ENCODE data around the gene CMTM7. TPM values are rescaled to one million over a fixed set of nuclear protein-coding genes. Genes with fewer than 3 reads are reported as not detected.

The CMTM7 gene
- polyA plus RNA-seq, 1 of the 3 experiments (the other 2 are of a cell fraction), result 50.1 TPM

GRCh38 chr3:32495609-32496008 is 104.0 kb downstream of the CMTM7 start:
- ChIA-PET CTCF (interaction anchor here (1.1 kb wide), 1 partner anchor 12 kb away, joined by 3 read pairs; no protein-coding TSS in a partner anchor), POLR2A (no interaction called here)
- H3K36me3 ChIP-seq (replicated peaks in 1 of 2; ENCODE audit: control insufficient read depth in 1 of 2, insufficient read depth in 2 of 2, low read length in 1 of 2), result peaks cover 17 to 25% of the 10 kb centered on the region in 2 experiments
- 97% methylated on average over 2 of the region's 2 CpGs for WGBS (ENCODE audit: low lambda C conversion rate)
- TF ChIP-seq EP300 (IDR thresholded peaks at IDR 0.05; ENCODE audit: borderline replicate concordance in 1 of 2, low read depth in 1 of 2, low read length in 1 of 2) (no peak), IRF3 (IDR thresholded peaks at IDR 0.05; ENCODE audit: low read depth, low read length) (no peak), POLR2AphosphoS5 (IDR thresholded peaks at IDR 0.05; ENCODE audit: low read depth, low read length) (no peak), GATA2 (CRISPR knock-in tag; IDR thresholded peaks at IDR 0.05) (no peak), TAF1 (IDR thresholded peaks at IDR 0.05; ENCODE audit: borderline replicate concordance, low read depth, low read length) (no peak), RCOR1 (IDR thresholded peaks at IDR 0.05; ENCODE audit: low read length) (no peak), JUND (IDR thresholded peaks at IDR 0.05) (no peak), ELF1 (IDR thresholded peaks at IDR 0.05) (no peak), REST (IDR thresholded peaks at IDR 0.05; ENCODE audit: low read depth, low read length) (no peak), SIN3A (IDR thresholded peaks at IDR 0.05; ENCODE audit: borderline replicate concordance, low read depth, low read length) (no peak)
- no peaks in the 10 kb centered on the region for H3K9me2 ChIP-seq
- H3K9ac ChIP-seq, result no peak overlapping the region
- DNase-seq, result no peak
- H3K4me3 ChIP-seq (ENCODE audit: low read depth in 2 of 2, low read length in 1 of 2), result no peak overlapping the region
- H3K79me2 ChIP-seq (ENCODE audit: insufficient read depth), result peaks cover 85% of the 10 kb centered on the region
- H3K27me3 ChIP-seq (ENCODE audit: insufficient read depth), result no peaks in the 10 kb centered on the region
- H2AFZ ChIP-seq (ENCODE audit: low read depth), result no peak overlapping the region
- no peak overlapping the region for H3K27ac ChIP-seq (ENCODE audit: low read depth in 2 of 2, low read length in 1 of 2)
- peaks cover 2 to 10% of the 10 kb centered on the region in 2 experiments; a peak in 2 of 4 replicates for H3K4me1 ChIP-seq (ENCODE audit: control insufficient read depth in 1 of 2, insufficient read depth in 2 of 2, low read depth in 1 of 2, low read length in 1 of 2)
- no peaks in the 10 kb centered on the region for H3K9me3 ChIP-seq
- H4K20me1 ChIP-seq (ENCODE audit: insufficient read depth), result peaks cover 69% of the 10 kb centered on the region
- H3K4me2 ChIP-seq, result no peak overlapping the region
- H3F3A ChIP-seq (replicated peaks; ENCODE audit: insufficient read depth), result peaks cover 9% of the 10 kb centered on the region

GRCh38 chr3:32498252-32498651 is 106.6 kb downstream of the CMTM7 start:
- TF ChIP-seq USF1 (IDR thresholded peaks at IDR 0.05; ENCODE audit: borderline replicate concordance, low read depth) (no peak), REST (IDR thresholded peaks at IDR 0.05; ENCODE audit: low read depth, low read length) (no peak), SMC3 (IDR thresholded peaks at IDR 0.05; ENCODE audit: low read depth, low read length) (no peak), FOSL2 (IDR thresholded peaks at IDR 0.05; ENCODE audit: borderline replicate concordance, low read depth) (no peak), NFIC (IDR thresholded peaks at IDR 0.05; ENCODE audit: borderline replicate concordance) (no peak), GABPA (IDR thresholded peaks at IDR 0.05; ENCODE audit: low read depth) (no peak), PBX3 (IDR thresholded peaks at IDR 0.05) (no peak), NRF1 (IDR thresholded peaks at IDR 0.05; ENCODE audit: low read depth, low read length) (no peak)
- Histone ChIP-seq H2AFZ (ENCODE audit: low read depth) (no peak overlapping the region), H3K4me2 (no peak overlapping the region), H3F3A (replicated peaks; ENCODE audit: insufficient read depth) (peaks cover 13% of the 10 kb centered on the region), H3K36me3 (replicated peaks in 1 of 2; ENCODE audit: control insufficient read depth in 1 of 2, insufficient read depth in 2 of 2, low read length in 1 of 2) (peaks cover 6 to 14% of the 10 kb centered on the region in 2 experiments), H3K27me3 (ENCODE audit: insufficient read depth) (no peaks in the 10 kb centered on the region), H3K27ac (ENCODE audit: low read depth in 2 of 2, low read length in 1 of 2) (no peak overlapping the region), H4K20me1 (ENCODE audit: insufficient read depth) (peaks cover 60% of the 10 kb centered on the region), H3K4me1 (ENCODE audit: control insufficient read depth in 1 of 2, insufficient read depth in 2 of 2, low read depth in 1 of 2, low read length in 1 of 2) (peaks cover 8 to 10% of the 10 kb centered on the region in 2 experiments; a peak in 3 of 4 replicates), H3K4me3 (ENCODE audit: low read depth in 2 of 2, low read length in 1 of 2) (no peak overlapping the region), H3K9me3 (no peaks in the 10 kb centered on the region), H3K9ac (no peak overlapping the region), H3K9me2 (no peaks in the 10 kb centered on the region), H3K79me2 (ENCODE audit: insufficient read depth) (peaks cover 88% of the 10 kb centered on the region)
- no peak for DNase-seq
- ChIA-PET CTCF (interaction anchor here (0.9 to 2.7 kb wide), 5 partner anchors 11 to 123 kb away, joined by 3 to 15 read pairs (median 3); no protein-coding TSS in a partner anchor), POLR2A (interaction anchor here (0.7 kb wide), 1 partner anchor 54 kb away, joined by 3 read pairs; no protein-coding TSS in a partner anchor)
- 94% methylated on average over 3 of the region's 3 CpGs for WGBS (ENCODE audit: low lambda C conversion rate)

All from SK-N-SH (cell line).